ENCODE data around the gene SMURF1.

- TF ChIP-seq POLR2AphosphoS5 (IDR thresholded peaks at IDR 0.05) (no peak), CTCF (IDR thresholded peaks at IDR 0.05 in 8 of 11, conservative IDR thresholded peaks at IDR 0.05 in 3 of 11) (no peak)
Observed at GRCh38 chr7:99010281-99010680, 133.6 kb downstream of the SMURF1 start.
